GM12873 (cell line): ENCODE measurements around the gene PRDX2.

Experiments used
- CTCF ChIP-seq: IDR thresholded peaks from 2 replicates; pipeline ENCODE4 v1.5.1; 2012; ENCODE audit warnings: low read depth, mild to moderate bottlenecking, moderate library complexity, low read length, control low read depth; ENCODE audit not compliant: insufficient read depth; ENCODE audit errors: missing control alignments

PRDX2 gene

GRCh38 chr19:12801466-12802266, at the start of gene PRDX2, which contains the start of gene THSD8:
TSS of gene PRDX2 (minus strand) at chr19:12801800. CDS start at chr19:12801261, 539 bp downstream.
TSS of gene THSD8 (plus strand) at chr19:12802069. CDS start at chr19:12802072, 3 bp downstream.
- no peak for TF ChIP-seq CTCF

- TF ChIP-seq CTCF, result peak; percentile 99
Measured at GRCh38 chr19:12847159-12848139, 45.8 kb upstream of the PRDX2 start.

- TF ChIP-seq CTCF, result no peak
Measured at GRCh38 chr19:12843999-12844732, 42.6 kb upstream of the PRDX2 start.

- TF ChIP-seq CTCF, result no peak
Measured at GRCh38 chr19:12843328-12843727, 41.7 kb upstream of the PRDX2 start.

GRCh38 chr19:12842511-12842910, 40.9 kb upstream of the PRDX2 start:
- TF ChIP-seq CTCF, result no peak

GRCh38 chr19:12841094-12841493, 39.5 kb upstream of the PRDX2 start:
- no peak for TF ChIP-seq CTCF
